GM19372 (cell line): ENCODE data around the gene GMEB1.
A peak's percentile ranks its signal among the peaks of the same experiment; 100 is the strongest.
"Not testable (repeated sequence)": the region's sequence is repeated elsewhere in the genome, so short reads cannot be mapped to it uniquely, and the experiment has no call there.

ENCODE experiments used
- ATAC-seq: cut with Tn5 transposase; IDR thresholded peaks from one replicate; pipeline ENCODE4 v1.9.1; 2021; ENCODE audit warnings: mild to moderate bottlenecking, low read depth, moderate library complexity; ENCODE audit not compliant: unreplicated experiment

Gene GMEB1, protein sequence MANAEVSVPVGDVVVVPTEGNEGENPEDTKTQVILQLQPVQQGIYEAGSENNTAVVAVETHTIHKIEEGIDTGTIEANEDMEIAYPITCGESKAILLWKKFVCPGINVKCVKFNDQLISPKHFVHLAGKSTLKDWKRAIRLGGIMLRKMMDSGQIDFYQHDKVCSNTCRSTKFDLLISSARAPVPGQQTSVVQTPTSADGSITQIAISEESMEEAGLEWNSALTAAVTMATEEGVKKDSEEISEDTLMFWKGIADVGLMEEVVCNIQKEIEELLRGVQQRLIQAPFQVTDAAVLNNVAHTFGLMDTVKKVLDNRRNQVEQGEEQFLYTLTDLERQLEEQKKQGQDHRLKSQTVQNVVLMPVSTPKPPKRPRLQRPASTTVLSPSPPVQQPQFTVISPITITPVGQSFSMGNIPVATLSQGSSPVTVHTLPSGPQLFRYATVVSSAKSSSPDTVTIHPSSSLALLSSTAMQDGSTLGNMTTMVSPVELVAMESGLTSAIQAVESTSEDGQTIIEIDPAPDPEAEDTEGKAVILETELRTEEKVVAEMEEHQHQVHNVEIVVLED

DNA sequence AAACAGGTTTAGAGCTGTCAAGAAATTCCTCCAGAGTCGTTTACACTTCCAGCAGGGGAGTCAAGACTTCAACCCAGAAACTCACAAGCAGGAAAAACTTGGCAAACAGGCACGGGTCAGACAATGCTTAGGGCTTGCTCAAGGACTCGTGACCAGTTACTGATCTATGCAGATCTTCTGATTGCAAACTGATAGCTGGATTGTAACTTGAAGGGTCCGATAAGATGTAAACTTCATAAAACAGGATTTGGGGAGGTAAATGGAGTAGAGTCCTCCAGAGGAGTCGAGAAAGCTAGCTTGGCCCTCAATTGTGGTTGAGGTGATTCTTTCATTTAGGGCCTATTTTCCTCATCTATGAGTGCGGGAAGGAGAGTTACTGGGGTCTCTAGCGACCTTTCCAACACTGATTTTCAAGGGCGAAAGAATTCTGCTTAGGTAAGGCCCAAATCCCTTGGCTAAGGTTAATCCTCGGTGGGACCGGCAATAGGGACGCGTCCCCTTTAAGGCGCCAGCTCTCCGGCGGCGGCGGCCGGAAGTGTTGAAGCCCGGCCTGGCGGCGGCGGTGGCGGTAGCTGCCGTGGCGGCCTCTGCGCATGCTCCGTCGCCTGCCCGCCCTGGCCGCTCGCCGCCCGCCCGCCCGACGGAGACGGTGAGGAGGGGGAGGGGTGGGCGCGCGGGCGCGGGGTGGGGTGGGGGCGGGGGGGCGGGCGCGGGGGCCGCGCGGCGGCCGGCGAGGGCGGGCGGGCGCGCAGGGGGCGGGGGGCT lies at the start of gene GMEB1:
GMEB1 (plus strand) TSS at position 594 of the 765 bp plus-strand sequence. CDS start 14,829 bp downstream, outside the sequence.
- ATAC-seq = peak; percentile 82

DNA sequence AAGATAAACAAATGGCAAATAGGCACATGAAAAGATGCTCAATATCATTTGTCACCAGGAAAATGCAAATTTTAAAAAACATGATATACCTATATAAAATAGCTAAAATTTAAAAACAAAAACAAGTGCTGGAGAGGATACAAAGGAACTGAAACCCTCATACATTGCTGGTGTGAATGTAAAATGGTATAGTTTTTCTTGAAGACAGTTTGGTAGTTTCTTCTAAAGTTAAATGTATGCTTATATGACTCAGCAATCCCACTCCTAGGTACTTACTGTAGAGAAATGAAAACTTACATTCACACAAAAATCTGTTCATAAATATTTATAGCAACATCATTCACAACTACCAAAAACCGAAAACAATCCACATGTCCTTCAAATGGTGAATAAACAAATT lies 36.9 kb upstream of the GMEB1 start:
- ATAC-seq = no peak

DNA sequence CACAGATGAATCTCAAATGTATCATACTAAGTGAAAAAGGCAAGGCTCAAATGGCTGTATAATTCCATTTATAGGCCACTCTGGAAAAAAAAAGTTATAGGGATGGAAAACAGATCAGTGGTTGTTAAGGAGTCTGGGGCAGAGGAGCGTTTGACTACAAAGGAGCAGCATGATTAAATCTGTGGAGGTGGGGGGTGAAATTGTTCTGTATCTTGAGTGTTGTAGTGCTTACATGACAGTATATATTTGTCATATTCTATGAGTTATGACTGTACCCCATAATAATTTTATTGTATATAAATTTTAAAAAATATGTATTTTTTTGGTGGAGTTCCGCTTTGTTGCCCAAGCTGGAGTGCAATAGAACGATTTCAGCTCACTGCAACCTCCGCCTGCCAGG lies 36.0 kb upstream of the GMEB1 start:
- ATAC-seq = no peak

- ATAC-seq = no peak
Observed at GRCh38 chr1:28640766-28641165, 27.8 kb upstream of the GMEB1 start.

DNA sequence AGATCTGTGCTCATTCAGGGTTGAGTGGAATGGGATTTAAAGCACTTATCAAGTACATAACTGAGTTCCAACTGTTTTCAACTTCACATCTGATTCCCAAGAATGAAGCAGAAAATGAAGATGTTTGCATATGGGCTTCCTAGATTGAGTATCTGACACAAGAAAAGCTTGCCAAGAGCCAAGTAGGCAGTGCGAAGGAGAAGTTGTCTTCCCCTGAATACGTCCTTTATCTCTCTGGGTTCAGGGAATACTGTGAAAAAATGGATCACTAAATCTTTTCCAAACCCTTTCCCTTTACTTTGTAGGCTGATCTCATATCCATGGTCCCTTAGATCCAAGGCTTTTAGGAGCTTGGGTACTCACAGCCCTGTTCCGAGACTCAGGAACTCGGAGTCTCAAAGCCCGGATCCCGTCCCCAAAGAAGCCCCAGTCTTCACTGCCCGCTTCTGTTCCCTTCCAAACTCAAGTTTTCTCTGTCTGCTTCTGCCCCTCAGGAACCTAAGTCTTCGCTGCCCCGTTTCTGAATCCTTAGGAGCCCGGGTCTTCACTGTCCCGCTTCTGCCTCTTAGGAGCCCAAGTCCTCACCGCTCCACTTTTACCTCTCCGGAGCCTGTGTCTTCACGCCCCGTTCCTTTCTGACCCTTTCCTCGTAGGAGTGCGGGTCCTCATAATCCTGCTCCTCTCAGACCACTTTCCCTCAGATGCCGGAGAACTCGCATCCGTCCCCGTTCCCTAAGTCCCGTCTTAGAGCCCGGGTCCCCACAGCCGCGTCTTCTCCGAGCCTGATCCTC lies 26.3 kb upstream of the GMEB1 start:
- peak; percentile 3 for ATAC-seq

GRCh38 chr1:28642847-28643635 lies 25.5 kb upstream of the GMEB1 start, which contains the start of gene TAF12:
Gene TAF12, minus strand, starts transcription at chr1:28643067. Its CDS starts 20,986 bp downstream, at chr1:28622081.
- ATAC-seq = peak; percentile 78

DNA sequence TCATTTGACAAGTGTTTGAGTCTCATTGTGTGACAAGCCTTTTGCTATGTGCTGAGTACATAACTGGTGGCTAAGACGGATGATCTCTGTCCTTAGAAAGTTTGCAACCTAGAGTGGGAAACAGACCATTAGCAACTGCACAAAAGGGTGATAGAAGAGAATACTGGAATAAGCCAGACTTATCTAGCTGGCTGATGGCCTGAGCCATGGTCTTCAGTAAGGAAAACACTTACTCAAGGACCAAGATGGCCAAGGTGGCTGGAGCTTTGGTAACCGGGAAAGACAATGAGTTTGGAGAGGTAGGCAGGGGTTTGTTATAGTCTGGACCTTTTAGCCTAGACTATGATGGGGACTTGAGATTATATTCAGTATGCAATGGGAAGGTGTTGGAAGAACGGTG lies 24.1 kb upstream of the GMEB1 start:
- no peak for ATAC-seq

GRCh38 chr1:28645406-28645805 lies 23.2 kb upstream of the GMEB1 start:
- not testable (repeated sequence) for ATAC-seq

- ATAC-seq = no peak
Observed at GRCh38 chr1:28646040-28646439, 22.5 kb upstream of the GMEB1 start.

- ATAC-seq = peak; percentile 47
Observed at GRCh38 chr1:28648008-28648473, 20.5 kb upstream of the GMEB1 start.

DNA sequence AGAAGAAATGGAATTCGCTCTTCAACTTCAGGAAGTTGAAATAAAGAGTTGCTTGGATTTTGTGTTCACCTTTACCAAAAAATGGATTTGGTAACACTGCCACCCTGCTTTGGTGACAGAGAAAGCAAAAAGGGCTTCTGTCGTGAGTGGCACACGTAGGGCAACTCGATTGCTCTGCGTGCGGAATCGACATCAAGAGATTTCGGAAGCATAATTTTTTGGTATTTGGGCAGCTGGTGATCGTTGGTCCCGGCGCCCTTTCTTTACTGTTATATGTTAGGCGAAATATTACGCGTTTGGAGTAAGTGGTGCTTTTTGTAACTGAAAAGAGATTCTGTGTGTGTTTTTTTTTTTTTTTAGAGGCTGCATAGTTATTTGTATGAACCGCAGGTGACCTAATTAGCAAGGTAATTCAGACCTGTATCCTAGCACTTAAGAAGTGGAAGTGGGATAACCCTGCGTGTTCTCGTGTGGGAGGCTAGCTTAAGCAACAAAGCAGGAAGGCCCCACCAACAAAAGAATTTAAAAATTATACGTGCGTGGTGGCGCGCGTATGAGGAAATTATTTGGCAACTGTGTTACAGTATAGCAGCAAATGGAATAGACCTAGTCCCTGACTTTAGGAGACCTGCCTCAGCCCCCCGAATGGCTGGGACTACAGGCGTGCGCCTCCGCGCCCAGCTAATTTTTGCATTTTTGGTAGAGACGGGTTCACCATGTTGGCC lies 19.9 kb upstream of the GMEB1 start, which contains the start of gene RNU11:
RNU11 (plus strand) TSS at position 127 of the 725 bp plus-strand sequence.
- ATAC-seq = peak; percentile 74

GRCh38 chr1:28653063-28653462 lies 15.5 kb upstream of the GMEB1 start:
- not testable (repeated sequence) for ATAC-seq

DNA sequence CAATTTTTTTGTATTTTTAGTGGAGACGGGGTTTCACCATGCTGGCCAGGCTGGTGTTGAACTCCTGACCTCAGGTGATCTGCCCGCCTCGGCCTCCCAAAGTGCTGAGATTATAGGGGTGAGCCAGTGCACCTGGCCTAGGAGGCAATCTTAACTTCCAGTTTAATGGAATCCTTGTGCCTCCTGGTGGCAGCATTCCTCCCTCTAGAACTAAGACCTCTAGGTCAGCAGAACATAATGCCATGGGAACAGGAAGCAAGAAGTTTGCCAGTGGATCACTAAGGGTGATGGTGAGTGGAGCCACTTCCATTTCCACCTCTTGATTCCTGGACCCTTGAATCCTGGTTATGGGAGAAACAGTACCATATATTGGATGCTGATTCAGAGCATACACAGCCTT lies 14.7 kb upstream of the GMEB1 start:
- not testable (repeated sequence) for ATAC-seq

DNA sequence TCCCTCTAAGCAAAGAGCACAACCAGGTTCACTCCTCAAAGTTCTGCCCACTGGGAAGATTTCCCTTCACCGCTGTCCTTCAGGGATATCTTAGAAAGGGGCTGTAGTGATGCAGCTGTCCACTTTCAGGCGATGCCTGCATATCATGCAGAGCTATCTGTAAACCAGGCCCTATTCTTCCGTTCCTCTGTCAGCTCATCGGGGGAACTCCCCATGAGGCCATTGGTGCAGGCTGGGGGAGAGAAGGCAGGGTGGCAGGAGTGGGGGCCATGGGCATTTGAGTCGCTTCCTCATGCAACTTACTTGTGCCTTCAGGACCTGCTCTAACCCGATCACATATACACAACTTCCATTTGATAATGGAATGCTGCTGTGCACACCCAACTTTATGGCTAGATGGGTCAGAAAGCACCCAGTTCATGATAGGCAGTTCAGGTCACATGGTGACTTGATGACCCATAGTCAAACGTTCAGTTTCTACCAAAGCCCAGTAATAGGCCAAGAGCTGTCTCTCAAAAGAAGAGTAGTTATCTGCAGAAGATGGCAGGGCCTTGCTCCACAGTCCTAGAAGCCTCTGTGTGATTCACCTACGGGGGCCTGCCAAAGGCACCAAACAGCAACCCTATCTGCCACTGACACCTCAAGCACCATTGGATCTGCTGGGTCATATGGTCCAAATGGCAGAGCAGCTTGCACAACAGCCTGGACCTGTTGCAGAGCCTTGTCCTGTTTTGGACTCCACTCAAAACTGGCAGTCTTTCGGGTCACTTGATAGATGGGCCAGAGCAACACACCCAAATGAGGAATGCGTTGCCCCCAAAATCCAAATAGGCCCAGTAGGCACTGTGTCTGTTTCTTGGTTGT lies 12.9 kb upstream of the GMEB1 start:
- not testable (repeated sequence) for ATAC-seq

DNA sequence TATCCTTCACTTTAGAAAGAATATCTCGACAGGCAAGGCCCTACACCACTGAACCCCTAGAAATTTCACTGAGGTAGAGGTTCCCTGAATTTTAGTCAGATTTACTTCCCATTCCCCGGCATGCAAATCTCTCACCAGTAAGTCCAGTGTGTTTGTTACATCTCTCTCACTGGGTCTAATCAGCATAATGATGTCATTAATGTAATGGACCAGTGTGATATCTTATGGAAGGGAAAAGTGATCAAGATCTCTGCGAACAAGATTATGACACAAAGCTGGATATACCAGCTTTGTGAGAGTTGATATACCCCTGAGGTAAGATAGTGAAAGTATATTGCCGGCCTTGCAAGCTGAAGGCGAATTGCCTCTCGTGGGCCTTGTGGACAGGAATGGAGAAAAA lies 12.2 kb upstream of the GMEB1 start:
- ATAC-seq = no peak

- no peak for ATAC-seq
Observed at GRCh38 chr1:28663871-28664470, 4.6 kb upstream of the GMEB1 start.

DNA sequence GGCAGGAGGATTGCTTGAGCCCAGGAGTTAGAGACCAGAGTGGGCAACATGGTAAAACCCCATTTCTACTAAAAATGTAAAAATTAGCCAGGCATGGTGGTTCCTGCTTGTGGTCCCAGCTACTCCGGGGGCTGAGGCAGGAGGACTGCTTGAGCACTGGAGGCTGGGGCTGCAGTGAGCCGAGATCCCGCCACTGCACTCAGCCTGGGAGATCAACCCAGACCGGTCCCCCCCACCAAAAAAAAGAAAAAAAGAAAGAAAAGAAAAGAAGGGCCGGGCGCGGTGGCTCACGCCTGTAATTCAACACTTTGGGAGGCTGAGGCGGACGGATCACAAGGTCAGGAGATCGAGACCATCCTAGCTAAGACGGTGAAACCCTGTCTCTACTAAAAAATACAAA lies 1.8 kb upstream of the GMEB1 start:
- no peak for ATAC-seq
